Karpas-422 (cell line): ENCODE results near the gene HDAC5. TPM values are rescaled to one million over a fixed set of nuclear protein-coding genes. Genes with fewer than 3 reads are reported as not detected.
"Not testable (repeated sequence)": the region's sequence is repeated elsewhere in the genome, so short reads cannot be mapped to it uniquely, and the experiment has no call there.

Experiments used
- DNase-seq: peaks from one replicate; pipeline ENCODE4 v3.0.0-alpha.2; 2015
- H2AFZ ChIP-seq: fragments of 200-600 bp; sonication (generic); 2 replicates; pipeline ENCODE4 v1.6.1; 2014; ENCODE audit warnings: antibody characterized with exemption, low read length, mixed read lengths
- H3K27ac ChIP-seq: fragments of 200-600 bp; sonication (generic); 2 replicates; pipeline ENCODE4 v1.5.1; 2014; ENCODE audit warnings: mild to moderate bottlenecking, low read length, moderate library complexity
- H3K27me3 ChIP-seq: fragments of 200-600 bp; sonication (generic); 2 replicates; pipeline ENCODE4 v1.6.1; 2014; ENCODE audit warnings: low read length, mixed read lengths
- H3K36me3 ChIP-seq: fragments of 200-600 bp; sonication (generic); 2 replicates; pipeline ENCODE4 v1.6.1; 2014; ENCODE audit warnings: low read length, mixed read lengths; ENCODE audit not compliant: insufficient read depth
- H3K4me1 ChIP-seq: fragments of 200-600 bp; sonication (generic); 2 replicates; pipeline ENCODE4 v1.6.1; 2014; ENCODE audit warnings: mild to moderate bottlenecking, low read length, mixed read lengths
- H3K4me2 ChIP-seq: fragments of 200-600 bp; sonication (generic); 2 replicates; pipeline ENCODE4 v1.6.1; 2014; ENCODE audit warnings: low read length, low read depth, mild to moderate bottlenecking; ENCODE audit not compliant: poor library complexity, severe bottlenecking
- H3K4me3 ChIP-seq: fragments of 200-600 bp; sonication (generic); 2 replicates; pipeline ENCODE4 v1.5.1; 2014; ENCODE audit warnings: mild to moderate bottlenecking, antibody characterized with exemption, low read length, mixed read lengths
- H3K79me2 ChIP-seq: fragments of 200-600 bp; sonication (generic); 2 replicates; pipeline ENCODE4 v1.6.1; 2014; ENCODE audit warnings: mild to moderate bottlenecking, low read length, mixed read lengths
- H3K9ac ChIP-seq: fragments of 200-600 bp; sonication (generic); 2 replicates; pipeline ENCODE4 v1.6.0; 2014; ENCODE audit warnings: low read length
- H3K9me2 ChIP-seq: fragments of 200-600 bp; sonication (generic), shearing (Covaris generic); replicated peaks from 2 replicates; pipeline ENCODE4 v1.6.0; 2014; ENCODE audit warnings: mild to moderate bottlenecking, low read length, moderate library complexity; ENCODE audit not compliant: insufficient read depth
- H3K9me3 ChIP-seq: fragments of 300-700, 200-600 bp; sonication (generic); 2 replicates; pipeline ENCODE4 v1.6.1; 2014; ENCODE audit warnings: low read length, mixed read lengths
- H4K20me1 ChIP-seq: fragments of 200-600 bp; sonication (generic); 2 replicates; pipeline ENCODE4 v1.6.1; 2014; ENCODE audit warnings: mild to moderate bottlenecking, antibody characterized with exemption, low read length, low read depth; ENCODE audit not compliant: insufficient read depth
- total RNA-seq: library from RNA; depleted of rRNA; stranded (reverse); fragments of >200 nt; shearing (Covaris generic); gene quantifications from 2 replicates; pipeline ENCODE4 v1.2.3, GENCODE V29; 2014; ENCODE audit warnings: low replicate concordance

The HDAC5 gene
- total RNA-seq, 1 experiment from 2014 or later = 24.4 TPM

DNA sequence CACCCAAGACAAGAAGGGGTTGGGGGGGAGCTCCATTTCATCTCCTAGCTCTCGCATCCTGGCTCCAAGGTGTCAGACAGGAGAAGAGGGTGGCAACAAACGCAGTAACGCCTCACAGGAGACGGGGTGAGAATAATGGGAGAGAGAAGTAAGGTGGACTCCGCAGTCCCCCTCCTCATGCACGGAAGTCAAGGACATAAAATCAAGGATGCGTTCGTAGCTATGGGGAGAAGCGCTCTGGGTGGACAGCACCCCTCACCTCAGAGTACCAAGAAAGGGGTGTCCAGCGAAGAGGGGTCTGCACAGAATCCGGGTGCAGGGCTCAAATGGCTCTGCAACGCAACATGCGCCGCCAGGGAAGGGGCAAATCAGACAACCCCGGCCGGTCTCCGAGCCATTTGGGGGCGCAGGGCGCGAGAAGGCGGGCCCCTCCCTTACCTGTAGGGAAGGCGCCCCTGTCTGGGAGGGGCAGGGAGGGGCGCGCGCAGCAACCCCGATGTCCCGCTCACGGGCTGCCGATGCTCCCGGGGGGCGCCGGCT lies 555 bp downstream of the HDAC5 start:
- Histone ChIP-seq H3K9me3 (no peaks in the 10 kb centered on the region), H3K79me2 (no peaks in the 10 kb centered on the region), H3K4me1 (peaks cover 16% of the 10 kb centered on the region), H3K27ac (no peak overlapping the region), H2AFZ (peak overlapping the region; percentile 57; the same call in 1 of the 2 replicates), H4K20me1 (peaks cover 22% of the 10 kb centered on the region; the same call in 1 of the 2 replicates), H3K9me2 (no peaks in the 10 kb centered on the region), H3K4me3 (peak overlapping the region; percentile 74), H3K36me3 (no peaks in the 10 kb centered on the region), H3K27me3 (no peaks in the 10 kb centered on the region), H3K9ac (peak overlapping the region; percentile 75), H3K4me2 (peak overlapping the region; percentile 82)
- DNase-seq = peak; percentile 51

GRCh38 chr17:44121997-44122815 lies 1.2 kb downstream of the HDAC5 start:
- H3K79me2 ChIP-seq = no peaks in the 10 kb centered on the region
- peaks cover 16% of the 10 kb centered on the region for H3K4me1 ChIP-seq
- peaks cover 23% of the 10 kb centered on the region; the same call in 1 of the 2 replicates for H4K20me1 ChIP-seq
- no peaks in the 10 kb centered on the region for H3K9me3 ChIP-seq
- DNase-seq = no peak
- H3K4me2 ChIP-seq = peak overlapping the region; percentile 82
- H3K36me3 ChIP-seq = no peaks in the 10 kb centered on the region
- no peak overlapping the region for H2AFZ ChIP-seq
- peak overlapping the region; percentile 74 for H3K4me3 ChIP-seq
- peak overlapping the region; percentile 75 for H3K9ac ChIP-seq
- H3K27me3 ChIP-seq = no peaks in the 10 kb centered on the region
- no peak overlapping the region for H3K27ac ChIP-seq
- H3K9me2 ChIP-seq = no peaks in the 10 kb centered on the region

- H3K9ac ChIP-seq = no peak overlapping the region
- H3K4me3 ChIP-seq = no peak overlapping the region
- H4K20me1 ChIP-seq = peaks cover 29% of the 10 kb centered on the region; the same call in 1 of the 2 replicates
- H3K9me3 ChIP-seq = no peaks in the 10 kb centered on the region
- DNase-seq = no peak
- no peaks in the 10 kb centered on the region for H3K79me2 ChIP-seq
- H3K36me3 ChIP-seq = no peaks in the 10 kb centered on the region
- no peak overlapping the region for H3K4me2 ChIP-seq
- peaks cover 16% of the 10 kb centered on the region for H3K4me1 ChIP-seq
- no peaks in the 10 kb centered on the region for H3K27me3 ChIP-seq
- H3K9me2 ChIP-seq = no peaks in the 10 kb centered on the region
- no peak overlapping the region for H2AFZ ChIP-seq
- H3K27ac ChIP-seq = no peak overlapping the region
Observed at GRCh38 chr17:44120851-44121605, 2.4 kb downstream of the HDAC5 start.

DNA sequence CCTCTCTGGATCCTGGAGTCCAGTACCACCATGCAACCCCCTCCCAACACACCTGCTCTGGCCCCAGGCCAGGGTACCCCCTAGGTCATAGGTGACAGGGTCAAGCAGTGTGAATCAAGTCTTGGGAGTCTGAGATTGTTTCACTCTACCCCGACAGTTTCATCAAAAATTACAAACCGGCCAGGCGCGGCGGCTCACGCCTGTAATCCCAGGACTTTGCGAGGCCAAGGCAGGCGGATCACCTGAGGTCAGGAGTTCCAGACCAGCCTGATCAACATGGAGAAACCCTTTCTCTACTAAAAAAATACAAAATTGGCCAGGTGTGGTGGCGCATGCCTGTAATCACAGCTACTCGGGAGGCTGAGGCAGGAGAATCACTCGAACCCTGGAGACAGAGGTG lies 3.2 kb downstream of the HDAC5 start:
- not testable (repeated sequence) for H3K4me2 ChIP-seq, H3K9me2 ChIP-seq, H3K4me3 ChIP-seq, H3K9me3 ChIP-seq, H3K27me3 ChIP-seq, H3K9ac ChIP-seq, H3K27ac ChIP-seq, H3K79me2 ChIP-seq, H3K36me3 ChIP-seq, H2AFZ ChIP-seq, DNase-seq
- Histone ChIP-seq H3K4me1 (peaks cover 16% of the 10 kb centered on the region), H4K20me1 (peaks cover 29% of the 10 kb centered on the region; the same call in 1 of the 2 replicates)

DNA sequence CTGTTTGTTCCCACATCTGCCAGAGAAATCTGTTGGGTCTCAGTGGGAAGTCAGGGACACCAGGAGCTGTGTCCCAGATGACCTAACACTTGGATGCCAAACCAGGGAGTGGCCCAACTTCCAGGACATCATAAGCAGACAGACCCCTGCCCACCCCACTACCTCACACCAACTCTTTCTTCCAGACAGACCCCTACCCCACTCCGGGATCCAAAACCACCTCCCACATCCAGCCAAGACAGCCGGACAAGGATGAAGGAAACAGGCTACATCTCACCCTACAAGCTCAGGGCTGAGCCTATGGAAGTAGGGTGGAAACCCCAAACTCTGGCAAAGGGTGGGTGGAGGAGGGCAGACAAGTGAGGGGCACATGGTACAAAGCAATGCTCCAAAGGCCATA lies 3.6 kb downstream of the HDAC5 start:
- Histone ChIP-seq H3K9me3 (no peaks in the 10 kb centered on the region), H3K4me3 (no peak overlapping the region), H3K27ac (no peak overlapping the region), H4K20me1 (peaks cover 29% of the 10 kb centered on the region; the same call in 1 of the 2 replicates), H3K9ac (no peak overlapping the region), H3K27me3 (no peaks in the 10 kb centered on the region), H3K79me2 (no peaks in the 10 kb centered on the region), H3K4me2 (no peak overlapping the region), H3K4me1 (peaks cover 16% of the 10 kb centered on the region), H3K36me3 (no peaks in the 10 kb centered on the region), H3K9me2 (no peaks in the 10 kb centered on the region), H2AFZ (no peak overlapping the region)
- no peak for DNase-seq

GRCh38 chr17:44119062-44119461 lies 4.4 kb downstream of the HDAC5 start:
- H3K27ac ChIP-seq = no peak overlapping the region
- H3K4me2 ChIP-seq = no peak overlapping the region
- no peaks in the 10 kb centered on the region for H3K36me3 ChIP-seq
- H3K4me1 ChIP-seq = peaks cover 11% of the 10 kb centered on the region
- H3K9me2 ChIP-seq = no peaks in the 10 kb centered on the region
- no peak for DNase-seq
- no peaks in the 10 kb centered on the region for H3K79me2 ChIP-seq
- no peaks in the 10 kb centered on the region for H3K27me3 ChIP-seq
- H3K9me3 ChIP-seq = no peaks in the 10 kb centered on the region
- no peak overlapping the region for H3K9ac ChIP-seq
- no peak overlapping the region for H3K4me3 ChIP-seq
- H2AFZ ChIP-seq = no peak overlapping the region
- peaks cover 29% of the 10 kb centered on the region; the same call in 1 of the 2 replicates for H4K20me1 ChIP-seq

DNA sequence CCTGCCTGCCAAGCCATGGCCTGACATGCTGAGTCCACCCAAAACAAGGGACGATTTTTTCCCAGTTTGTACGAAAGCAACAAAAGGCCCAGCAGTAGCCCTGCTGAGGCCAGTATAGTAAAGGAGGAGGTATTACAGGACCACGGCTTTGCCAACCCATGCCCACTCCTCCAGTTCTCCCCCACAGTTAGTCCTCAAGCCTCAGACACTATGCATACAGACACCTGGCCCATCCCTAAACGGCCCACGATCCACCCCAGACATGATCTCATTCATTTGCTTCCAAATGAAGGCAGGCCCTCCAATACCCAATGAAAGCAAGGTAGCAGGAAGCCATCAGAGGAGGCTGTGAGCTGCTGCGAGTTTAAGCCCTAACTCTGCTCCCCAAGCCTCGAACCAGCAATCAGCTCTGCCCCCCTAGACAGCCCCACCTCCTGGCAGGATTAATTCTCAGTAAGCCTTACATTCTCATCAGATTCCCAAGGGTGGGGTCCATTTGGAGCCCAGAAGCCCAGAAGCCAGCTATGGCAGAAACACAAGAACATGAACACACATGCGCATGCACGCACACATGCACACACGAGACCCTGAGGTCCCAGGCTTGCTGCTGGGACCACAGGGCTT lies 4.9 kb downstream of the HDAC5 start:
- Histone ChIP-seq H3K9ac (no peak overlapping the region), H3K27me3 (no peaks in the 10 kb centered on the region), H3K4me2 (no peak overlapping the region), H3K9me3 (no peaks in the 10 kb centered on the region), H2AFZ (no peak overlapping the region), H3K79me2 (no peaks in the 10 kb centered on the region), H4K20me1 (peaks cover 29% of the 10 kb centered on the region; the same call in 1 of the 2 replicates), H3K27ac (no peak overlapping the region), H3K9me2 (no peaks in the 10 kb centered on the region), H3K4me3 (no peak overlapping the region), H3K4me1 (peaks cover 8% of the 10 kb centered on the region), H3K36me3 (no peaks in the 10 kb centered on the region)
- DNase-seq = no peak
